HG02852 (cell line): Measurements from ENCODE around the gene ASIC4.

Experiments
- ATAC-seq: cut with Tn5 transposase; IDR thresholded peaks from one replicate; pipeline ENCODE4 v1.9.1; 2021; ENCODE audit warnings: mild to moderate bottlenecking, moderate library complexity; ENCODE audit not compliant: unreplicated experiment

Gene ASIC4

DNA sequence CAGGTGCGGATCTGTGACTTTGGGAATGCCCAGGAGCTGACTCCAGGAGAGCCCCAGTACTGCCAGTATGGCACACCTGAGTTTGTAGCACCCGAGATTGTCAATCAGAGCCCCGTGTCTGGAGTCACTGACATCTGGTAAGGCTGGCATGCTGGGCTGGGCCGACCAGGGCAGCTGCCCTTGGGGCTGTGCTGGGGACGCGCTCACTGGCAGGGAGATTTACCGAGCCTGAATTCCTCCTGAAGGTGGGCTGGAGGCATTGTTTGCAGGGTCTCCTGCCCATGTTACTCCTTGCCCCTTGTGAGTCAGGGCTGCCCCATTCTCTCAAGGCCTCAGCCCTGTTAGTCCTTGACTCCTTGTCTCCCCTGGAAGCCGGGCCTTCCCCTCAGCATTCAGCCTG, 34.3 kb upstream of the ASIC4 start:
- ATAC-seq, result no peak

DNA sequence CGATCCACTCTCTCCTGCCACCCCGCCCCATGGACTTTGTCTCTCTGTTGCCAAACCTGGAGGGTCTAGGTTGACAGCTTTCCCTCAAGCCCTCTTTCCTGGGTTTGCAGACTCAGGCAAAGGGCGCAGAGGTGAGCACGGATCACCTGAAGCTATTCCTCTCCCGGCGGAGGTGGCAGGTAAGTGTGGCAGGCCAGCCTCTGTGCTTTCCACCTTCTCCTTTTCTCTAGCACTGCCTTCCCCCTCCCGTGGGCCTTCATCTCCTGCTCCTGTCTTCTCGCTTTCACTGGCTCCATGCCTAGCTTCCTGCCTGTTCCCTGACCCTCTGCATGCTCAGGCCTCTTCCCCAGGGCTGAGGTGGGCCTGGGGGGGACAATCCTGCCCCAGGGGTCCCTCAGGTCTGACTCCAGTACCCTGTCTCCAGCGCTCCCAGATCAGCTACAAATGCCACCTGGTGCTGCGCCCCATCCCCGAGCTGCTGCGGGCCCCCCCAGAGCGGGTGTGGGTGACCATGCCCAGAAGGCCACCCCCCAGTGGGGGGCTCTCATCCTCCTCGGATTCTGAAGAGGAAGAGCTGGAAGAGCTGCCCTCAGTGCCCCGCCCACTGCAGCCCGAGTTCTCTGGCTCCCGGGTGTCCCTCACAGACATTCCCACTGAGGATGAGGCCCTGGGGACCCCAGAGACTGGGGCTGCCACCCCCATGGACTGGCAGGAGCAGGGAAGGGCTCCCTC, 31.4 kb upstream of the ASIC4 start:
- no peak for ATAC-seq

DNA sequence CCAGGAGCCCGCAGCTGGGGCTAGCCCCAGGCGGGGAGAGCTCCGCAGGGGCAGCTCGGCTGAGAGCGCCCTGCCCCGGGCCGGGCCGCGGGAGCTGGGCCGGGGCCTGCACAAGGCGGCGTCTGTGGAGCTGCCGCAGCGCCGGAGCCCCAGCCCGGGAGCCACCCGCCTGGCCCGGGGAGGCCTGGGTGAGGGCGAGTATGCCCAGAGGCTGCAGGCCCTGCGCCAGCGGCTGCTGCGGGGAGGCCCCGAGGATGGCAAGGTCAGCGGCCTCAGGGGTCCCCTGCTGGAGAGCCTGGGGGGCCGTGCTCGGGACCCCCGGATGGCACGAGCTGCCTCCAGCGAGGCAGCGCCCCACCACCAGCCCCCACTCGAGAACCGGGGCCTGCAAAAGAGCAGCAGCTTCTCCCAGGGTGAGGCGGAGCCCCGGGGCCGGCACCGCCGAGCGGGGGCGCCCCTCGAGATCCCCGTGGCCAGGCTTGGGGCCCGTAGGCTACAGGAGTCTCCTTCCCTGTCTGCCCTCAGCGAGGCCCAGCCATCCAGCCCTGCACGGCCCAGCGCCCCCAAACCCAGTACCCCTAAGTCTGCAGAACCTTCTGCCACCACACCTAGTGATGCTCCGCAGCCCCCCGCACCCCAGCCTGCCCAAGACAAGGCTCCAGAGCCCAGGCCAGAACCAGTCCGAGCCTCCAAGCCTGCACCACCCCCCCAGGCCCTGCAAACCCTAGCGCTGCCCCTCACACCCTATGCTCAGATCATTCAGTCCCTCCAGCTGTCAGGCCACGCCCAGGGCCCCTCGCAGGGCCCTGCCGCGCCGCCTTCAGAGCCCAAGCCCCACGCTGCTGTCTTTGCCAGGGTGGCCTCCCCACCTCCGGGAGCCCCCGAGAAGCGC, 30.6 kb upstream of the ASIC4 start:
- no peak for ATAC-seq

DNA sequence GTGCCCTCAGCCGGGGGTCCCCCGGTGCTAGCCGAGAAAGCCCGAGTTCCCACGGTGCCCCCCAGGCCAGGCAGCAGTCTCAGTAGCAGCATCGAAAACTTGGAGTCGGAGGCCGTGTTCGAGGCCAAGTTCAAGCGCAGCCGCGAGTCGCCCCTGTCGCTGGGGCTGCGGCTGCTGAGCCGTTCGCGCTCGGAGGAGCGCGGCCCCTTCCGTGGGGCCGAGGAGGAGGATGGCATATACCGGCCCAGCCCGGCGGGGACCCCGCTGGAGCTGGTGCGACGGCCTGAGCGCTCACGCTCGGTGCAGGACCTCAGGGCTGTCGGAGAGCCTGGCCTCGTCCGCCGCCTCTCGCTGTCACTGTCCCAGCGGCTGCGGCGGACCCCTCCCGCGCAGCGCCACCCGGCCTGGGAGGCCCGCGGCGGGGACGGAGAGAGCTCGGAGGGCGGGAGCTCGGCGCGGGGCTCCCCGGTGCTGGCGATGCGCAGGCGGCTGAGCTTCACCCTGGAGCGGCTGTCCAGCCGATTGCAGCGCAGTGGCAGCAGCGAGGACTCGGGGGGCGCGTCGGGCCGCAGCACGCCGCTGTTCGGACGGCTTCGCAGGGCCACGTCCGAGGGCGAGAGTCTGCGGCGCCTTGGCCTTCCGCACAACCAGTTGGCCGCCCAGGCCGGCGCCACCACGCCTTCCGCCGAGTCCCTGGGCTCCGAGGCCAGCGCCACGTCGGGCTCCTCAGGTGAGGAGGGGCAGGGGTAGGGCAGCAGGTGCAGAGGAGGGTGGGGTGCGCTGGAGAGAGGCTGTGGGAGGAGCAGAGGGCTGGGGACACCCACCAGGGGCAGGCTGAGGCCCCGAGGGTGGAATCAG, 29.7 kb upstream of the ASIC4 start:
- no peak for ATAC-seq

DNA sequence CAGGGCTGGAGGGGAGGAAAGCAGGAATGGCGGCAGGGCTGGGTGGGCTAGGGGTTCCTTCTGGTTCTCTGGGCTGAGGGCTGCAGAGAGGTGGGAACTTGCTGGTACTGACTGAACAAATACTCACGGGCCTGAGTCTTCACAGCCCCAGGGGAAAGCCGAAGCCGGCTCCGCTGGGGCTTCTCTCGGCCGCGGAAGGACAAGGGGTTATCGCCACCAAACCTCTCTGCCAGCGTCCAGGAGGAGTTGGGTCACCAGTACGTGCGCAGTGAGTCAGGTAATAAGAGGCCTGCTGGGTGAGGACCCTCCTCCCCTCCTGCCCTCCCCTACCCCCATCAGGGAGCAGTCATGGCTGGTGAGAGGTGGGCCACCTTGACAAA, 29.1 kb upstream of the ASIC4 start:
- ATAC-seq, result no peak

DNA sequence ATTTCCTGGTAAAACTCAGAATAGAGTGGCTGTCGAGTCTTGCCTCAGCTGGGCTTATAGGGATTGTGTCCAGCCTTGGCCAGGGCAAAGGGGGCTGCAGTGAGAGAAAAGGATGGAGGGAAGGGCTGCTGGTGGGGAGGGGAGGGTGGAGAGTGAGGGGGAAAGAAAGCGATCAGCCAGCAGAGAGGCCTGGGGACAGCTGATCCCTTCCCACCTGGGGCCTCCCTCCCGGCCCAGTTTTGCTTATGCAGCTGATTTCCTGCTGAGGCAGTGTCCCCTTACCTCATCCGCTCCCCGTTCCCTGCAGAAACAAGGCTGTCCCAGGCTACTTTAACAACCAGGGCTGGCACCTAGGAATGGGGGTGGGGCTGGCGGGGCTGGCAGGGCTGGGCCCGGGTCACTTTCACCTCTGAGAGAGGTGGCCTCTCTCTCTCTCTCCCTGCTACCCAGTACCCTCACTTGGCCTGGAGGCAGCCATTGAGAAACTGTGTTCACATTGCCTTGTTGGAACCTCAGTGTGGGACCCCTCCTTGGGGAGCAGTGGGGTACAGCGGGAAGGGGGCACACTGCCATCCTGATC, 27.8 kb upstream of the ASIC4 start:
- no peak for ATAC-seq

DNA sequence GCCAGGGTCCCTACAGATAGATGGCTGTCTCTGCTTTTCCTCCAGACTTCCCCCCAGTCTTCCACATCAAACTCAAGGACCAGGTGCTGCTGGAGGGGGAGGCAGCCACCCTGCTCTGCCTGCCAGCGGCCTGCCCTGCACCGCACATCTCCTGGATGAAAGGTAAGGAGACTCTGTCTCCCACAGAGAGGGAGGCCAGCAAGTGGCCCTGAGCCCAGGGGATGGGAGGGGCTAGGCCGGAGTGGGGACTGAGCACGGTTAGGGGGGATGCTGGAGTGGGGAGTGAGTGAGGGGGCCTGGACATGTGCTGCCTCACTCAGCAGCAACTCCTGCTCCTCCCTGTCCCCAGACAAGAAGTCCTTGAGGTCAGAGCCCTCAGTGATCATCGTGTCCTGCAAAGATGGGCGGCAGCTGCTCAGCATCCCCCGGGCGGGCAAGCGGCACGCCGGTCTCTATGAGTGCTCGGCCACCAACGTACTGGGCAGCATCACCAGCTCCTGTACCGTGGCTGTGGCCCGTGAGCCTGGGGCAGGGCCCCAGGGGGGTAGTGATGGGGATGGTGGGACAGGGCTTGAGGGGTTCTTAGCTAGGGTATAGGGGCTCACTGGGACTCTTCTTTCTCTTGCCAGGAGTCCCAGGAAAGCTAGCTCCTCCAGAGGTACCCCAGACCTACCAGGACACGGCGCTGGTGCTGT, 26.0 kb upstream of the ASIC4 start:
- no peak for ATAC-seq

DNA sequence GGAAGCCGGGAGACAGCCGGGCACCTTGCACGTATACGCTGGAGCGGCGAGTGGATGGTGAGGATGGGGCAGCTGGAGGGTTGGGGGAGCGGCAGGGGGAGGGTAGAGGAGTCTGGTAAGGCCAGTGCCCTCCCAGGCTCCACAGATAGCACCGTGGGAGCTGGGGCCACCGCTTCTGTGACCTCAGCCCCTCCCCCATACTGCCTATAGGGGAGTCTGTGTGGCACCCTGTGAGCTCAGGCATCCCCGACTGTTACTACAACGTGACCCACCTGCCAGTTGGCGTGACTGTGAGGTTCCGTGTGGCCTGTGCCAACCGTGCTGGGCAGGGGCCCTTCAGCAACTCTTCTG, 25.5 kb upstream of the ASIC4 start:
- no peak for ATAC-seq

DNA sequence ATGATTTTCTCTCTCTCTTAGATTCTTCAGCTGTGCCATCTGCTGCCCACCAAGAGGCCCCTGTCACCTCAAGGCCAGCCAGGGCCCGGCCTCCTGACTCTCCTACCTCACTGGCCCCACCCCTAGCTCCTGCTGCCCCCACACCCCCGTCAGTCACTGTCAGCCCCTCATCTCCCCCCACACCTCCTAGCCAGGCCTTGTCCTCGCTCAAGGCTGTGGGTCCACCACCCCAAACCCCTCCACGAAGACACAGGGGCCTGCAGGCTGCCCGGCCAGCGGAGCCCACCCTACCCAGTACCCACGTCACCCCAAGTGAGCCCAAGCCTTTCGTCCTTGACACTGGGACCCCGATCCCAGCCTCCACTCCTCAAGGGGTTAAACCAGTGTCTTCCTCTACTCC, 25.0 kb upstream of the ASIC4 start:
- no peak for ATAC-seq

DNA sequence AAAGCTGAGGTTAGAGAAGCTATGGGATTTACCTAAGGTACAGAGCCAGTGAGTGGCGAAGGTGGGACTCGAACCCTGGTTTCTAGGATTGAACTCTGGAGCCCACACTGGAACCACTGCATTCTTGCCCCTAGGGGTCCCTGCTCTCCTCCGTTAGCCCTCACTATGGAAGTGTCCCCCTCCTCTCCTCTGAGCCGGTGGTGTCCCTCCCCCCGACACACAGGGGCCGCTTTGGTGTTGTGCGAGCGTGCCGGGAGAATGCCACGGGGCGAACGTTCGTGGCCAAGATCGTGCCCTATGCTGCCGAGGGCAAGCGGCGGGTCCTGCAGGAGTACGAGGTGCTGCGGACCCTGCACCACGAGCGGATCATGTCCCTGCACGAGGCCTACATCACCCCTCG, 24.1 kb upstream of the ASIC4 start:
- ATAC-seq, result no peak

DNA sequence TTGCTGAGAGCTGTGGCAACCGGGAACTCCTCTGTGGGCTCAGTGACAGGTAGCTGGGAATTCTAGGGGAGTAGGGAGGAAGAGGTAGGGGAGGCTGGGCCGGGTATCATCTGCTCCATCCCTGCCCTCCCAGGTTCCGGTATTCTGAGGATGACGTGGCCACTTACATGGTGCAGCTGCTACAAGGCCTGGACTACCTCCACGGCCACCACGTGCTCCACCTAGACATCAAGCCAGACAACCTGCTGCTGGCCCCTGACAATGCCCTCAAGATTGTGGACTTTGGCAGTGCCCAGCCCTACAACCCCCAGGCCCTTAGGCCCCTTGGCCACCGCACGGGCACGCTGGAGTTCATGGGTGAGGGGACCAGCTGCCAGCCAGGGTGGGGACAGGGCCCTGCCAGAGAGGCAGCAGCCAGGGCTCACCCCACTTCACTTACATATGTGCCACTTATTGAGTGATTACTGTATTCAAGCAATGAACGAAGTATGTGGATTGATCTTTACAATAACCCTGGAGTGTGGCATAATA, 23.6 kb upstream of the ASIC4 start:
- no peak for ATAC-seq

DNA sequence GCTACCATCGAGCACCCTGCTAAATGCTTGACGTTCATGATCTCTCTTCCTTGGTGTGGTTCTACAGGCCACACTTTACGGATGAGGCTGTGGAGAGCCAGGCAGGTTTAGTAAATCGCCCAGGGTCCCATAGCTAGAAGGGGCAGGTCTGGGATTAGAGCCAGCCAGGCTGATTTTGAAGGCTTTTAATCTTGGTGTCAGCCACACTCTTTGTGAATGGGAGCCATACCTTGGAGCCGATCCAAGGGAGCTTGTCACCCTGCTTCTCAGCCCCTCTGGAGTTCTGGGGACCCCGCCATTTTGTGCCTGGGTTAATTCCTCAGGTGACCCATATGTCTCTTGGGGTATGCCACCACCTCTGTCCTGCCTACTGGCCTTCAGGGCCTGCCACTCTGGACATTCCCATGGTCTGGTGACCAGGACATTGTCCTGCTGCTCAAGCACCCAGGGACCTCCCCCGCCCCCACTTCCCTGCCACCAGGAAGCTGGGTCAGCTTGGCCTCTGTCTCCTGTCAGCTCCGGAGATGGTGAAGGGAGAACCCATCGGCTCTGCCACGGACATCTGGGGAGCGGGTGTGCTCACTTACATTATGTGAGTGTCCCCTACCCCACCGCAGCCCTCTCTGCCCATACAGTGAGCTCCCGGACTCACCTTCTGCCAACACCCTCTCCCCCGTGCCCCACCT, 22.9 kb upstream of the ASIC4 start:
- no peak for ATAC-seq

DNA sequence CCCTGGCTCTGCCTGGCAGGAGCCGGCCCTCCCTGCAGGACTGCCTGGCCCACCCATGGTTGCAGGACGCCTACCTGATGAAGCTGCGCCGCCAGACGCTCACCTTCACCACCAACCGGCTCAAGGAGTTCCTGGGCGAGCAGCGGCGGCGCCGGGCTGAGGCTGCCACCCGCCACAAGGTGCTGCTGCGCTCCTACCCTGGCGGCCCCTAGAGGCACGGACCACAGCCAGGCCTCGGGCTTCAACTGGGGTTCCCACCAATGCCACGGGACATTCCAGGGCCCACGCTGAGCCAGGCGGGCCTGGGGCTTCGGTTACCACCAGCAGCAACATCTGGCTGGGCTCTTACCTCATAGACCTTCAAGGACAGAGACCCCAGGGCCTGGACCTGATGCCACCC, 21.7 kb upstream of the ASIC4 start:
- ATAC-seq, result no peak

DNA sequence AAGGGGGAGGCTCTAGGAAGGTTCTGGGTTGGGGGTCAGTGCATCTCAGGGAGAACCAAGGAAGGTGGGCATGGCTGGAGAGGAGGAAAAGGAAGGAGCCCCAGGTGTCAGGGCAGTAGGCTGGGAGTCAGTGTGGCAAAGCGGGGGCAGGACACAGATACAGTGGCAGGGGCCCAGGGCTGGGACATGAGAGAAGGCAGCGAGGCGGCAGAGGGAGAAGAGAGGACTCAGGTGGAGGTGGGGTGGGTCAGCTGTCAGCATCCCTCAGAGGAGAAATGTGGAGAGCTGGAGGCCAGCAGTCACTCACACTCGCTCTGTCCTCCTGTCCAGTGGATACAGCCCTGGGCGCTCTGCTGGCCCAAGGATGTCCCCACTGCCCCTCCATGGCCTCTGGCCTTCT, 21.2 kb upstream of the ASIC4 start:
- no peak for ATAC-seq

DNA sequence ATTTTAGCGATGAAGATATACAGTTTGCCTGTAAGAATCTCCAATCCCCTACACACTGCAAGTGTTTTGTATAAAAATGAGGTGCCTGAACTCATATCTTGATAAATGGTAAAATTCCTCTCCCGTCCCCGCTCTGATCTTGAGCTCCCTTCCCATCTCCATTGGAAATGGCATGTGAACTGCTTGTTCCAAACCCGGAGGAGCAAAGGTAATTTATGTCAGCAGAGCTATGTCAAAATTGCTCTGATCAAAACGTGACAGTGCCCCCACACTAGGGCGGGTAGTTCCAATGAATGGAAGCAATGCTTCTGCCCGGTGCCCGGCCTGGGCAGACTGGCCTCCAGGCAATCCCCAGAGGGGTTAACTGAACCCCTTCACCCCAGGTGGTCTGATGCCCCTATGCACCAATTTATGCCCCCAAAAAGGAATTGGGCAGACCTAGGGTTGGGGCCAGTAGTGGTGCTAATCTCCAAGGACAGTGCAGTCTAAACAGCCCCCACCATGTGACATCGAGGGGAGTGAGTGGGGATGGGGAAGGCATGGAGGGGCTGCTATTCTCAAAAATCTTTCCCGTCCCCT, 19.2 kb upstream of the ASIC4 start:
- no peak for ATAC-seq

DNA sequence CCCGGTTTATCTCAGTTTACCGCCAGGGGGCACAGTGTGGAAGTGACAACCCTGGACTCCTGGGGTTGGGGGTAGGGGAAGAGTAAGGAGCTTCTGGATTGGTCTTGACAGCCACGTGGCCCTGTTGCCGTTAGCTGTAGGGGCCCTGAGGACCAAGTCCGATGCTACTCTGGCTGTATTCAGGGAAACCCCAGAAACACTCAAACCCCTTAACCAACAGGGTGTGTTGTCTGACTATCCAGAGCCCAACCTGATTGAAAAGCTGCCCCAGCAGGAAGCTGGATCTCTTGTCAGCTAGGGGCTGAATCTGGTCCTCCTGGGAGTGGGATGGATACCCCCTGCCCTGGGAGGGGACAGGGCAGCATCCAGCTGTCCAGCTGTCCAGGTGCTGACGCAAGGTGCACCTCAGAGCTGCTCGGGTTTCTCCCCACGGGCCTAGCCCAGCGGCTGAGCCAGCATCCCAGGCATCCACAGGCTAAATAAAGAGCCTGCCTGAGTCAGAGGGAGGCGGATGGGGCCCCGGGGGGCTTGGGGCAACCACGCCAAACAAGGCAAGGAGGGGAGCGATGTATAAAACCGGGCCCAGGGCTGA, 18.7 kb upstream of the ASIC4 start:
- no peak for ATAC-seq

DNA sequence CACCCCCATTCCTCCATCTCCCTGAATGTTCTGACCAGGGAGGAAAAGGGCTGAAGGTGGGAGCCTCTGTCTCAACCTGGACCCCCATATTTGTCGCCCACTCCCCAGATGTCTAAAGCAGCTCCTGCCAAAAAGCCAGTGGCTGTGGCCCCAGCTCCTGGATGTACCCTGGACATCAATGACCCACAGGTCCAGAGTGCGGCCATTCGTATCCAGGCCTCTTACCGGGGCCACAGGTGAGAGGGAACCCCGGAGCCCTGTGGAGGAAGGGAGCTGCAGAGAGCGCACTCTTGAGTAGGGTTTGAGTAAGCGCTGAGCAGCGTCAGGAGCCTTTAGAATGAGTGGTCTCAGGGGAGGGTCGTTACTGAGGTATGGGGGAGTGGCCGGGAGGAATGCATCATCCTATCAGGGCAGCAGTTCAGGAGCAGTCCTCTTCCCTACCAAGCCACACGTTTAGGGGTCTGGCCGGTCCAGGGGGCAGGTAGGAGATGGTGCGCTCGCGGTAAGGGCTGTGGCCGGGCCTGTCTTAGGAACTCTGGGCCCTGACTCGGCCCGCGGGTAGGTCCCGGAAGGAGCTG, 17.9 kb upstream of the ASIC4 start:
- no peak for ATAC-seq

DNA sequence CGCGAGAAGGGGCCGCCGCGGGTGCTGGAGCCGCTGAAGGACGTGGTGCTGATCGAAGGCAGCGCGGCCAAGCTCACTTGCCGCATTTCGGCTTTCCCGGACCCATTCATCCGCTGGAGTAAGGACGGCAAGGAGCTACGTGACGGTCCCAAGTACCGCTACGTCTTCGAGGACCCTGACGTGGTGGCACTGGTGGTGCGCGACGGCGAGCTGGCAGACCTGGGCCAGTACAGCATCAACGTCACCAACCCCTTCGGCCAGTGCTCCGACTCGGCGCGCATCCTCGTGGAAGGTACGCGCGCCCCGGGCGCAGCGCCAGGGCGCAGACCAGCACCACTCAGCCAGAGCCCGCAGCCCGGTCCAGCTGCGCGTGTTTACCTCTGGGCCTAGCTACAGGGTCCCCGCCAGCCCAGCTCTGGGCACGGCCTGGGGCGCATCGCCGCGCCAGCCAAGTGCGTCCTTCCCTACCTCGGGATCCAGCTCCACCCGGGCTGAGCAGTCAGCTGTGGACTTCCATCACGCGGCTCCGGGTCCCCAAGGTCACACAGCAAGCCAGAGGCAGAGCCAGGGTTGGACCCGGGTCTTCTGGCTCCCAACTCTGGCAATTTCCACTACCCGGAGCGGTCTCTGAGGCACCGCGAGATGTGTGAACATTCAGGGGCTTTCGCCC, 17.3 kb upstream of the ASIC4 start:
- no peak for ATAC-seq
